ENCODE results near the gene COQ2.
"Not testable (repeated sequence)": the region's sequence is repeated elsewhere in the genome, so short reads cannot be mapped to it uniquely, and the experiment has no call there.

Gene COQ2

GRCh38 chr4:83282049-83282535 is 2.5 kb downstream of the COQ2 start:
- FAIRE-seq = peak; percentile 89

DNA sequence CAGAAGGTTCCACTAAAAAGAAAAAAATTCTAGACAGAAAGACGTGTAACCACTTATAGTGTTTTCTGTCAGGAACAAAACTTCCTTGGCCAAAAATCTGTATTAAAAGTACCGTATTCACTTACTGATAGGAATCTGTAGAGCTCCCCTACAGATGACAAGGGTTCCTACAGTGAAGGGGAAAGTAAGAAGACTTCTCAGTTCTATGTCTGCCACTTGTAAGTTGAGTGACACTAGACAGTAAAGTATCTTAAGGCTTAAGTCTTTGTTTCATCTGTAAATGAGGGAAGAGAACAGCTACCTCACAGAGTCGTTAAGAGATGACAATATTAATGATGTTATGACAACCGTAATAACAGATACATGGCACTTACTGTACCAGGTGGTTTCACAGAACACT is 3.3 kb downstream of the COQ2 start:
- FAIRE-seq = no peak

GRCh38 chr4:83276299-83277040 is 8.1 kb downstream of the COQ2 start:
- no peak for FAIRE-seq

DNA sequence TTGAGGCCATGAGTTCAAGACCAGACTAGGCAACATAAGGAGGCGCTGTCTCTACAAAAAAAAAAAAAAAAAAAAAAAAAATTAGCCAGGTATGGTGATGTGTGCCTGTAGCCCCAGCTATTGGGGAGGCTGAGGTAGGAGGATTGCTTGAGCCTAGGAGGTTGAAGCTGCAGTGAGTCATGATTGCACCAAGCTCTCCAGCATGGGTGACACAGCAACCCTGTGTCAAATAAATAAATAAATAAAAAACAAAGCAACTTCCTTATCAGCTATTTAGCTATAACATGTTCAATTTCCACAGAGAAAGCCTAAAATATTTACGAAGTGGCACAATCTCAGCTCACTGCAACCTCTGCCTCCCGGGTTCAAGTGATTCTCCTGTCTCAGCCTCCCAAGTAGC is 10.7 kb downstream of the COQ2 start:
- FAIRE-seq = not testable (repeated sequence)

DNA sequence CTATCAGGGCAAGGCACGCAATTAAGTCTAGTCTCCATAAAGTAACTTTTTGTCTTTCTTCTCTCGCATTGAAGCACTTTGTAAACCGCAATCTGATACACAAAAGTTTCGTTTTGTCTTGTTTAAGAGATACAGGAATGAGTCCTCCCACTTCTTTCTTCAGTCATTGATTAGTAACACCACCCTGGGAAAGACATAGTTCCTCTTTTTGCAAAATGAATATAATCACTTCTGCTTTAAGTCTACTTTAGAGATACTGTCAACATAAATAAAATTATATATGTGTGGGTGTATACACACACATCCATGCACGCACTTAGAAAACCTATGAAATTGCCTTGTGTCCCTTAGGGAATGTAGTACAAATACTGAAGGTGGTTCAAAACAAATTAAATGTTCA is 11.7 kb downstream of the COQ2 start:
- FAIRE-seq = no peak

- FAIRE-seq = no peak
Observed at GRCh38 chr4:83269256-83269655, 15.3 kb downstream of the COQ2 start.

DNA sequence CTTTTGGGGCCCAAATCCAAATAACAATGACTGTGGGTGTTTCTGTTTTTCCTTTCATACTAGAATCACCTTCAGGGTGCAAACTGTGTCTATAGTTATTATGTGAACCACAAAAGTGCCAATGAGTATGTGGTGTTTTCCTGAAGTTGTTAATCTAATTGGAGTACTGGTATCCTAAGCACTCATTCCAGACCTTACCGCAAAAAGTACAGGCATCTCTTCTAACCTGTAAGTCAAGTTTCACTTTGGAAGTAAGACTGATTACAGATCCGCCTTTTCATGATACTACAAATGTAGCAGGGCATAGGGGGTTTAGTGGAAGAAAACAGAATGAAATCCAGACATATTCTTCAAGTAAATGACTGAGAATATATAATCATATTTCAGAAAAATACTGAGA is 16.1 kb downstream of the COQ2 start:
- no peak for FAIRE-seq

- FAIRE-seq = no peak
Observed at GRCh38 chr4:83267830-83268475, 16.6 kb downstream of the COQ2 start.

DNA sequence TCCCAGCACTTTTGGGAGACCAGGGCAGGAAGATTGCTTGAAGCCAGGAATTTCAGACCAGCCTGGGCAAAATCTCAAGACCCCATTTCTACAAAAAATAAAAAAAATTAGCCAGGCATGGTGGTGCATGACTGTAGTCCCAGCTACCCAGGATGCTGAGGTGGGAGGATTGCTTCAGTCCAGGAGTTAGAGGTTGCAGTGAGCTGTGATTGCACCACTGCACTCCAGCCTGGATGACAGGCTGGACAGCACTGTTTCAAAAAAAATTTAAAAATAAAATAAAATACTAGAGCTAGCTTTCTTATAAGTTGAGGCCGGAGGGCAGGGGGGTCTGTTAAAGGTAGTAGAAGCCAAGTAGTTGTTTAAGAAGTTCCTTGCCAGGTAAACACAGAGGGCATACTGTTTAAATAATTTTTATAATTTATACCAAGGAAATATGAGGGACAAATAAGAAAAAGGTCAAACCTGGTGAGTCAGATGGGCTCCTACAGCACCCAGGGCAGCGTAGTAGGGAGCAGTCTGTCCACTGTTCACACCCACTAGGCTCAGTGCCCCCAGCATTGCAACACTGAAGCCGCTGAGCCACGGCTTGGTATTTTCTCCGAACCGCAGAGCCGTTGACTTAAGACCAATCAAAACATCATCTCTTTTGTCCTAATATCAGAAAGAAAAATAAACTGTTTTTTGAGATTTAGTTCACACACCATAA is 17.3 kb downstream of the COQ2 start:
- no peak for FAIRE-seq

DNA sequence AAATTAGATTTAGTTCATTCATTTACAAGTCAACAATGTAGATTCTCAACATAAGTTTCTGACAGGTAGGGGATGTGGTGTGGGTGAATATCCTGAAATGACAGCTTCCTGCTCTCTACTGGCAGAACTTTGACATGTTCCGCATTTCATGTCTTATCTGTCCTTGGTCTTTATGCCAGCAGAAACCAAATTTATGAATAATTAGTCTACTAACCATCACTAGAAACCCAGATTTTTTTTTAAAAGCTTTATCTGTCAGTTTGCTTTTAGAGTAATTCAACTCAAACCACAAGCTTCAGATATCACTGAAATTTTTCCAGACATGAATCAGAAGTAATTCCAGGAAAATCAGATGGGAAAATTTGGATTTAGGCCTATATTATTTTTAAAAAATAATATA is 17.9 kb downstream of the COQ2 start:
- FAIRE-seq = no peak

GRCh38 chr4:83263106-83263505 is 21.5 kb downstream of the COQ2 start:
- FAIRE-seq = no peak

- no peak for FAIRE-seq
Observed at GRCh38 chr4:83262682-83263081, 21.9 kb downstream of the COQ2 start.

- no peak for FAIRE-seq
Observed at GRCh38 chr4:83261307-83261706, 23.3 kb downstream of the COQ2 start.

DNA sequence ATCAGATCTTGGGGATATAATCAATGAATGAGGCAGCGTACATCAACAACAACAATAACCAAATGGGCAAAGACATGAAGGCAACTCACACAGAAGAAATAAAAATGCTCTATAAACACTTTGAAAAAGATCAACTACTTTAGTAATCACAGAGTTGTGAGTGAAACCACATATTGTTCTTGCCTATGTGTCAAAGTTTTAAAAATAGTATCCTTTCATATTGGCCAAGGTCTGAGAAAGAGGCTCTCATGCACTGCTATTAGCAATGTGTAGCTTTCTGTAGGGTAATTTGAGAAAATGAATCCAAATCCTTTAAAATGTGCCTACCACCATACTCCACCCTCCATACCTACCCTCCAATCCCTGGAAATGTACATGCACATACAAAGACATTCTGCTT is 25.0 kb downstream of the COQ2 start:
- no peak for FAIRE-seq

GRCh38 chr4:83258461-83258860 is 26.1 kb downstream of the COQ2 start:
- FAIRE-seq = no peak

GRCh38 chr4:83257811-83258210 is 26.8 kb downstream of the COQ2 start:
- no peak for FAIRE-seq

DNA sequence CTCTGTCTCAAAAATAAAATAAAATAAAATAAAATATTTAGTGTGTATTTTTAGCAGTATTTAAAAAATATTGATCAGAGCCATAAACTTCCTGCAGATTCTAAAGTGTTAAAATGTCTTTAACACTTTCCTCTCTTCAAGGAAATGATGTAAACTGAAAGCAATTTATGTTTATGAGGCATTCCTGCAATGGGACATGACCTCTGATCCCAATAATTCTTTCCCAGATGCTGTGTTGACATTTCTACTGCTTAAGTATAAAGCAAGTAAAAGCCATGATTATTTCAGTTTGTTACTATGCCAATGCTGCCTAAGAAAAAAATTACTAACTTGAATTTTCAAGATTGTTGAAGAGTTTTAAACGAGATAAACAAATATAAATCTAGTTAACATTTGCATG is 29.0 kb downstream of the COQ2 start:
- no peak for FAIRE-seq

- no peak for FAIRE-seq
Observed at GRCh38 chr4:83252782-83253405, 31.7 kb downstream of the COQ2 start.

DNA sequence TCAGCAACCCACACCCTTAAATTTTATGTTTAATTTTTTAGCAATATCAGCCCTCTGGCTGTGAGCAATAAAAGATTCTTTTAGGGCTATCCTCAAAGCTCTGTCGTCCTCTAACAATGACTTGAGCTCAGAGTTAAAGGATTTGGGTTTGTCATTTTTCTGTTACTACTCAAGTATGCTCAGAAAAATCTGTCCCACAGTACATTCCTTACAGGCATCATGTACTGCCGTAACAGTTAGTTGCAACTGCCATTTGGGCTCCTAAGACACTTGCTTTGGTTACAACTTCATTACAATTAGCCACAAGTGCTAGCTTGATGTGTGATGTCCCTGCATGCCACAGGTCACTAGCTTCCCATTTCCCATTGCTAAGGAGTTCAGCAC is 33.2 kb downstream of the COQ2 start:
- FAIRE-seq = no peak

GRCh38 chr4:83250687-83251446 is 33.7 kb downstream of the COQ2 start:
- FAIRE-seq = no peak

- FAIRE-seq = no peak
Observed at GRCh38 chr4:83248486-83248885, 36.1 kb downstream of the COQ2 start.

- no peak for FAIRE-seq
Observed at GRCh38 chr4:83247415-83248357, 36.9 kb downstream of the COQ2 start.
